KBM-7 (cell line): ENCODE results near the gene SGO2.
"Not testable (repeated sequence)": the region's sequence is repeated elsewhere in the genome, so short reads cannot be mapped to it uniquely, and the experiment has no call there.

Experiments used
- DNase-seq: peaks from one replicate; pipeline ENCODE4 v3.0.0-alpha.2; 2015
- in situ Hi-C: fragments of 300-500 bp; cut with MboI; formaldehyde crosslinking; loops from 2 replicates; pipeline ENCODE4 v1.14.3; 2020; ENCODE audit warnings: low sequenced_read_pairs, low pct_unique_long_range_greater_than_20kb, mixed read lengths

SGO2 gene

DNA sequence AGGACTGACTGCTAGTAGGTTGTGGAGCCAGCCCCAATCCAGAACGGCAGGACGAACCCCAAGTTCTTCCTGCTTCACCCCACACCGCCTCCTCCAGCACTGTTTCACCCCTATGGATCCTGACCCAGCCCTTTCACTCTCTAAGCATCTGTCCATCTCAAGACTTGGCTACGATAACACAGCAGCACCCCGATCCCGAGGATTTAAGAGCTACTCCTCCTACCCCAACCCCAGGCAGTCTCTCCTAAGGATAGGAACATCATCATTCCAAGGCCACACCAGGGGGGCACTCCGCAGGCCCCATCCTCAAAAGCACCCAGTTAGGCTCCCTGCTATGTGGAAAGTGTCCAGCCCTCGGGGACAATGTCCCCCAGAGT, 16.8 kb upstream of the SGO2 start:
- in situ Hi-C loops: no loop called here
- no peak for DNase-seq

DNA sequence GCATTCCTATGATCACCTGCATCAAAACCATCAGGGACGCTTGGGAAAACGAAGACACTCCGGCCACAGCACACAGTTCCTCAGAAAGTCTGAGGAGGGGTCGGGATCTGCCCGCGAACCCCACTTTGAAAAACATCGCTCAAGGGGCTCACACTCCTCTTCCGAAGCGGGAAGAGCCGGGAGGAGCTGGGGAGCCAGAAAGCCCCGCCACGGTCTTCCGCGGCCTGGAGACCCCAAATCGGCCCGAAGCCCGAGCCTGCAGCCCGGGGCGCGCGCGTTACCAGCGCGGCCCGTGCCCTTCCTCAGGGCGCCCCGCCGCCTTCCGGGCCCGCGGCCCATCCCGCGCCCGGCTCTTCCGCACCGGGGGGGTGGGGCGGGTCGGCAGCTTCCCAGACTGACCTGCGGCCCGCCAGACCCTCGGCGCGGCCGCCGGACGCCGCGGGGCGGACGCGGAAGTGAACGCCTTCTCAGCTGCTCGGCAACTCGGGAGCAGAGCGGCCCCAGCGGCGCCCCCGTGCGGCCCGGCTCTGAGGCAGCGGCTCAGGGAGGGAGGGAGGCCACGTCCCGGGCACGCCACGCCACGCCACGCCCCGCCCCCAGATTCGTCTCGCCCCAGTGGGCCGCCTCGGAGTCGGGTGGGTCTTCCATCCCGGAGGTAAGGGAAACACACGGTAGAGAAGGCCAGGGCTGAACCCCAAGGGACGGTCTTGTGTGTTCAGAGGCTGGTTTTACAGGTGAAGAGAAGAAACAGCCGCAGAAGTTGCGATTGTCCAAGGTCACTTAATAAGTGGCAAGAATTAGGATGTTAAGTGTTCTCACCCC, 16.2 kb upstream of the SGO2 start, which contains the start of gene KCTD18:
KCTD18 (minus strand) TSS at position 457 of the 822 bp plus-strand sequence. CDS start 3,052 bp downstream, outside the sequence.
- in situ Hi-C loops: no loop called here
- DNase-seq: peak; percentile 91

DNA sequence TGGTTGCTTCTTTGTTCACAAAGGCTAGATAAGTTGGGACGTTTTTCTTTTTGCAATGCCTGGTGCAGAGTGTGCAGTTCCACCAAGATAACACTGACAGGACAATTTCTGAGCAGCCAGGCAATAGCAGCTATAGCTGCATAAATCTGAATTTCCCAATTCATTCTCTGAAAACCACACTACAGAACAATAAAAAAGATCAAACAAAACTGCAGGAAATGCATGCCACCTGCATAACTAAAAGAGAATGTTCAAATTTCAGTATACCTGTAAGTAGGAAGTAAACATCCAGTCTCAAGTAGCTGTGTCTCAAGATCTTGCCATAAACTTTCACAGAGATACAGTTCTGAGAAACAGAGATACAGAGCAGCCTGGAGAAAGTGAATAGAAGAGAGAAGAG, 10.9 kb upstream of the SGO2 start:
- in situ Hi-C loops: no loop called here
- no peak for DNase-seq

DNA sequence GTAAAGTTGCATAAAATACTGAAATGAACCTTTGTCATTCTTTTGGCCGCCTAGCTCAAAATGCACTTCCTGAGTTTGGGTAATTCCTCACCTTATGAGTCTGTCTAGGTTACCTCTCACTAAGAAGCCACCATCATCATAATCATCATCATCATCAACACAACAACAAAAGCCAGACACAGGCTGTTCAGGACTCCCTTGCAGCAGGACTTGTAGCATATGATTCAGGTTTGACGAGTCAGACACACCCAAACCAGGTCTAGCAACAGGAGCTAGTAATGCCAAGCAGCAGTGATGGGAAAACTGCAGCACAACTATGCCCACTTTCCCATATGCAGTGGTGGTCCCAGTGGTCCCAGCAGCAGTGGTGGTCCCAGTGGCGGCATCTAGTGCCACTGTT, 2.8 kb upstream of the SGO2 start:
- DNase-seq: no peak
- in situ Hi-C loops: no loop called here

DNA sequence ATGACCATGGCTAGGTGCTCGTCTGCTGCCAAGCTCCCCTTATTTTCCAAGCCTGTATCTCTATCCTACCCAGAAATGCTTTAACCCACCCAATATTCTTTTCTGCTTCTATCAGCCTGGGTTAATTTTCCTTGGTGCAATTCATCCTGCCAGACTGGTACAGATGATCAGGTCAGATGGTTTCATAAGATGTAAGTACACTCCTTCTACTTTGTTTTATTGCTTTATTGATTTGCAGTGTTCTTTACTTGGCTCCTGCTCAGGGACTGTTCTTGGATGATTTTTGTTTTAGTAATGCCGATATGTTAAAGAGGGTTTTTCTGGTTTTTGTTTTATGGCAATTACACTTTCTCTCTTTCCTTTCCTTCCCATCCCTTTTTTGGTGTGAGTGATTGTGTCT, 2.4 kb upstream of the SGO2 start:
- in situ Hi-C loops: no loop called here
- no peak for DNase-seq

DNA sequence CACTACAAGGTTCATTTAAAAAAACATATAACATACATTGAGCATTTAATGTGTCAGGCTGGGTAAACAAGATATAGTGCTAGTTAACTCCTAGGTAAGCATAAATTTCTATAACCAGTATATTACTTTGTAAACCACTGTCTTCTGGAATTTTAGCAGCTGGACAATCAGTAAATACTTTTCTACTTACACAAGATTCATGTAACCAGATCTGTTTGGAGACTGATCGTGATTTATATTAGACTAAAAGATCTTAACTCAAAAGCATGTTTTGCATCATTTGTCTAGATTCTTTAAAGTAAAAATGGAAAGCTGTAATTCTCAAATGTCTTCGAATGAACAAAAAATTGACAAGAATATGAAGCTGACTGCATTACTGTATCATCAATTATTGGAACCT, 941 bp upstream of the SGO2 start:
- in situ Hi-C loops: no loop called here
- DNase-seq: no peak

DNA sequence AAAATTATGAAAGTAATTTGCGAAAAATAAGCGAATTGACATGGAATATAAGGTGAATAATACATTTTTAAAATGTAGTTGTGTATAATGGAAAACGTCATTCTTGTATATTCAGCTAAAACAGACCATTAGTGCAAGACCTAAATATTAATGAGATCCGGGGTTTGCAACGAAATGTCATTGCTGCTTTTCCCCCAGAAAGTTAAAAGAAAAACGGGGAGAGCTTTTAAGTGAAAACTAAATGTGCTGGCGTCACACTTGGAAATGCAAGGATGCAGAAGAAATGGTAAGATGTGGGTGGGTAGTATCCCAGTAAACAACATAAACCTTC, 491 bp upstream of the SGO2 start:
- no peak for DNase-seq

DNA sequence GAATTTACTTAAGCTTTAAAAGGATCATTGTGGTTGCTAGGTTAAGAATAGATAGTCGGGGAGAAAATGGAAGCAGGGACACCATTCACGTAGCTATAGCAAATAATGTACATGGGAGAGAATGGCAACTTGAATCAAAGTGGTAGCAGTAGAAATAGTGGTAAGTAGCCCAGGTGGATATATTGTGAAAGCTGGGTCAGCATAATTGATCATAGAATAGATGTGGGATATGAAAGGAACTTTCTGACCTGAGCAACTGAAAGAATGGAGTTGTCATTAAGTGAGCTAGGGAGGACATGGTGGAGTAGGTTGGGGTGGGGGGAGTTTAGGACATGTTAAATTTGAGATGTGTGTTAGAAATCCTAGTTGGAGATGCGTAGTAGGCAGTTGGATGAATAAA, 2.2 kb downstream of the SGO2 start:
- in situ Hi-C loops: no loop called here
- DNase-seq: no peak

More for the DNA sequence above, 491 bp upstream of the SGO2 start:
- in situ Hi-C loops: no loop called here

DNA sequence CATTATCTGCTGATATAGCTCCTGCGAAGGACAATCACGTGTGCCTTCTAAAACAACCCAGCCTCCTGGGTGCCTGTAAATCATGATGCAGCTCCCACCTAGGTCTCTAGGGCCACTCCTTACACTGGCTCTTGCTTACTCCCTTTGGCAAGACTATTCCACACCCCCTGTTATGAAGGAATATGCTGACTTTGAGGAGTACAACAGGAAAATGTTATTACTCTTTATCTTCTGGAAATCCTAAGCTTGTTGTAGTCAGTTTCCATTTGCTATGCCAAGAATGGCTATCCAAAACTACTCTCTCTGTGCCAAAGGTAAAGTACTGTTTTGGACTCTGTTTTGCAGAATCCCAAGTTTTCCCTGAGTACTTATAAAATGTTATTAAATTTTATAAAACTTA, 7.7 kb downstream of the SGO2 start:
- DNase-seq: no peak
- in situ Hi-C loops: no loop called here

DNA sequence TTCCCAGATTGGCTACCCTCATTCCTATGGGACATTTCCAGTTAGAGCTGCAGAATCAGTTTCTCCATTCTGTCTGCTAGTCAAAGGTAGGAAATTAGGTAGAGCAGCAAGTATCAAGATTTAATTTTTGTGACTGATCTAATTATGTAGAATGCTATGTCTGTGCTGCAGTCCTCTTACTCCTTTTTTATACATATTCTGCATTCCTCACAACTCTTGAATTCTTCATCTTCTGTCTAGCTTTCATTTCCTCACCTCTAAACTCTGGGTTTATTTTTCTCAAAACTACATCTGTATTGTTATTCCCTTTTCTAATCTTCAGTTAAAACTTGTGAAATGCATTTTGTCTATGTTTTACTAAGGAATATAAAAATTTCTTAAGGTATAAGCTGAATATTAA, 8.6 kb downstream of the SGO2 start:
- DNase-seq: no peak
- in situ Hi-C loops: no loop called here

DNA sequence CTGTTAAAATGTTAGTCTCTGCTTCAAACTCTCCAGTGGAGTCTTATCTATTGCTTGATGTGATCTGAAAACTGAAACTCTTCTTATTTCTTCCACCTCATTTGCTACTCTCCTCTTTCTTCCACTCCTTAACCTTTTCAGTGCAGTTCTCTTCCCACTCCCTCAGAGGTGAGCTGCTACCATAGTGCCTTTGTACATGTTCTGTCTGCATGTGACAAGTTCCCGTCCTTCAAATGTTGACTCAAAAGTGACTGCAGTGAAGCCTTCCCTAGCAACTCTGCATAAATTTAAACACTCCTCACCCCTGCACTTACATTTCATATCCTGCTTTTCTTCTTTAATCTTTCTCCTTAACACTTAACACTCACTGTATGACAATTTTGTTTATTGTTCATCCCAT, 12.1 kb downstream of the SGO2 start:
- in situ Hi-C loops: no loop called here
- no peak for DNase-seq

DNA sequence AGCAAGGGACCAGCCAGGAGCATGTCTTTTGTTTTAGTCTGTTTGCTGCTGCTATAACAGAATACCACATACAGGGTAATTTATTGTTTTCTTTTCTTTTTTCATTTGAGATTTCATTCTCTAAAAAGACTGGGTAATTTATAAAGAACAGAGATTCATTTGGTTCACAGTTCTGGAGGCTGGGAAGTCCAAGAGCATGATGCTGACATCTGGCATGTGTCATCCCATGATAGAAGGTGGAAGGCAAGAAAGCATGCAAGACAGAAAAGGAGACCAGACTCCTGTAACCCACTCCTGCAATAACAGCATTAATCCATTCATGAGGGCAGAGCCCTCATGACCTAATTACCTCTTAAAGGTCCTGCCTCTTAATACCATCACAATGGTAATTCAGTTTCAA, 14.8 kb downstream of the SGO2 start:
- in situ Hi-C loops: no loop called here
- DNase-seq: no peak

DNA sequence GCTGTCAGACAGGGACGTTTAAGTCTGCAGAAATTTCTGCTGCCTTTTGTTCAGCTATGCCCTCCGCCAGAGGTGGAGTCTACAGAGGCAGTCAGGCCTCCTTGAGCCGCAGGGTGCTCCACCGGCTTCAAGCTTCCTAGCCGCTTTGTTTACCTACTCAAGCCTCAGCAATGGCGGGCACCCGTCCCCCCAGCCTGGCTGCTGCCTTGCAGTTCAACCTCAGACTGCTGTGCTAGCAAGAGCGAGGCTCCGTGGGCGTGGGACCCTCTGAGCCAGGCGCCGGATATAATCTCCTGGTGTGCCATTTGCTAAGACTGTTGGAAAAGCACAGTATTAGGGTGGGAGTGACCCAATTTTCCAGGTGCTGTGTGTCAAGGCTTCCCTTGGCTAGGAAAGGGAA, 40.6 kb downstream of the SGO2 start:
- DNase-seq, in situ Hi-C loops: not testable (repeated sequence)

DNA sequence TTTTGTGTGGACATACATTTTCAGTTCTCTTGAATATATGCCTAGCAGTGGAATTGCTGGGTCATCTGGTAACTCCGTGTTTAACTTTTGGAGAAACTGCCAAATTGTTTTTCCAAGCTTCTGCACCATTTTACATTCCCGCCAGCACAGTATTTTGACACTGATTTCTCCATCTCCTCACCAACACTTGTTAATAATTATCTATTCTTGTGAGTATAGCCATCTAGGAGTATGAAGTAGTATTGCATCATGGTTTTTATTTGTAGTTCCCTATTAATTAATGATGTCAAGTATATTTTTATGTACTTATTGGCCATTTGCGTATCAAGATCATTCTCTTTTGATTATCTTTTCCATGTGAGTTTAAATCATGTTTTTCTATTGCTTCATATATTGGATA, 41.9 kb downstream of the SGO2 start:
- in situ Hi-C loops: no loop called here
- DNase-seq: no peak

DNA sequence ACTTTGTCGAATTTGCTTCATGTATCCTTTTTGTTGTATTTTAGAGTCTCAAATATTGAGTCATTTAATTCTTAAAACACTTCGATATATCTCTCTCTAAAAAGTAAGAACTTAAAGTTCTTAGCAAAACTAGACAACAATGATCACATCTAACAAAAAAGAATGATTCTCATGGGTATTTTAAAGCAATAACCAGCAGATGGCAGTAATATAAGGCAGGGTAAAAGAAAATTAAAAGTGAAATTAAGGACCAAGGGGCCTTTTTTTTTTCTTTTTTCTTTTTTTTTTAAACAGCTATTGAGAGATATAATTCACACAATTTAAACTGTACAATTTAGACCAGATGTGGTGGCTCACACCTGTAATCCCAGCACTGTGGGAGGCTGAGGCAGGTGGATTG, 50.0 kb downstream of the SGO2 start:
- peak; percentile 38 for DNase-seq
- in situ Hi-C loops: no loop called here

DNA sequence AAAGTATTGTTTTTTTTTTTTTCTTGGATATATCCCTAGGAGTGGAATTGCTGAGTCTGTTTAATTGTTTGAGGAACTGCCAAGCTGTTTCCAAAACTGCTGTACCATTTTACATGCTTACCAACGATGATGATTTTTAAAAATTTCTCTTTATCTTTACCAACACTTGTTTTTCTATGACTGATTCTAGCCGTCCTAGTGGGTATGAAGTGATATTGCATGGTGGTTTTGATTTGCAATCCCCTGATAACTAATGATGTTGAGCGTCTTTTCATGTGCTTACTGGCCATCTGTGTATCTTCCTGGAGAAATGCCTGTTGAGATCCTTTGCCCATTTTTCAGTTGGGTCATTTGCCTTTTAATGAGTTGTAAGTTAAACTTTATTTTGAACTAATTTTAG, 51.0 kb downstream of the SGO2 start:
- no peak for DNase-seq
- in situ Hi-C loops: no loop called here

DNA sequence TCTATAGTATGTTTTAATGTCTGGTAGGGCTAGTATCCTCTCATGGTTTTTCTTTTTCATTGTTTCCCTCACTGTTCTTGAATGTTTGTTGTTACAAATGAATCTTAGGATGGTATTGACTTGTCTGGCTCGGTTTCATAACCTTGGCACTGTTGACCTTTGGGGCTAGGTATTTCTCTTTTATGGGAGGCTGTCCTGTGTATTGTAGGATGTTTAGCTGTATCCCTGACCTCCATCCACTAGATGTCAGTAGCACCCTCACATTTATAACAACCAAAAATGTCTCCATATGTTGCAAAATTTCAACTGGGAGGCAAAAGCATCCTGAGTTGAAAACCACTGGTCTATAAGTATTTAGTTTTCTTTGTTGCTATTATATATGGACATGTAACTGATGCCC, 52.8 kb downstream of the SGO2 start:
- in situ Hi-C loops: no loop called here
- peak; percentile 51 for DNase-seq

DNA sequence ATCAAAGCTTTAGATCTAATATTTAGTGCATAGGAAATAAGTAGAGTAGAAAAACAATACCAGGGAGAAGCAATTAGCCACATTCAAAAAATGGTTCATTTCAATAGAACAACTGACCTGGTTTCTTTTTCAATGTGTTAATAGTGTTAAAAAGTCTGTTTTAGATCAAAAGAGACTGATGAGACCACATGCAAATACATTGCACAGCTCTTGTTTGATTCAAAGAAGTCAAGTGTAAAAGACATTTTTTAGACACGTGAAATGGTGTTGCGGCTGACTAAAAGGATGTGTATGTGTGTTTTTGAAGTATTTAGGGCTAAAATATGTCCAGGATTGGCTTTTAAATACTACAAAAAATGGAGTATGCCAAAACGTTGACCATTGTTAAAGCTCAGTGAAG, 58.6 kb downstream of the SGO2 start:
- no peak for DNase-seq
- in situ Hi-C loops: no loop called here

DNA sequence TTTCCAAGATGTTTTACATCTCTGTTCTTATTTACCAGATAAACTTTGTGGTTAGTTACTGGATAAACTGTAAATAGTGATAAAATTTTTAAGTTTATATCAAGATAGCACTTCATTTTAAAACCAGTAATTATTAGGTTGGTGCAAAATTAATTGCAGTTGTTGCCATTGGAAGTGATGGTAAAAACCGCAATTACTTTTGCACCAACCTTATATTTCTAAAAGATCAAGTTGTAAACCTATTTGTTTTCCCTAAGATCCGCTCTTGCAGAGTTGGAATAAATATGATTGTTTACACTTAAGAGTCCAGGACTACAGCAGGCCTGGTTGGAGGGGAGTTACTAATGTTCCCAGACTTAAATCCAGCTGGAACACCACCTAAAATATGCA, 59.3 kb downstream of the SGO2 start:
- in situ Hi-C loops: no loop called here
- no peak for DNase-seq

DNA sequence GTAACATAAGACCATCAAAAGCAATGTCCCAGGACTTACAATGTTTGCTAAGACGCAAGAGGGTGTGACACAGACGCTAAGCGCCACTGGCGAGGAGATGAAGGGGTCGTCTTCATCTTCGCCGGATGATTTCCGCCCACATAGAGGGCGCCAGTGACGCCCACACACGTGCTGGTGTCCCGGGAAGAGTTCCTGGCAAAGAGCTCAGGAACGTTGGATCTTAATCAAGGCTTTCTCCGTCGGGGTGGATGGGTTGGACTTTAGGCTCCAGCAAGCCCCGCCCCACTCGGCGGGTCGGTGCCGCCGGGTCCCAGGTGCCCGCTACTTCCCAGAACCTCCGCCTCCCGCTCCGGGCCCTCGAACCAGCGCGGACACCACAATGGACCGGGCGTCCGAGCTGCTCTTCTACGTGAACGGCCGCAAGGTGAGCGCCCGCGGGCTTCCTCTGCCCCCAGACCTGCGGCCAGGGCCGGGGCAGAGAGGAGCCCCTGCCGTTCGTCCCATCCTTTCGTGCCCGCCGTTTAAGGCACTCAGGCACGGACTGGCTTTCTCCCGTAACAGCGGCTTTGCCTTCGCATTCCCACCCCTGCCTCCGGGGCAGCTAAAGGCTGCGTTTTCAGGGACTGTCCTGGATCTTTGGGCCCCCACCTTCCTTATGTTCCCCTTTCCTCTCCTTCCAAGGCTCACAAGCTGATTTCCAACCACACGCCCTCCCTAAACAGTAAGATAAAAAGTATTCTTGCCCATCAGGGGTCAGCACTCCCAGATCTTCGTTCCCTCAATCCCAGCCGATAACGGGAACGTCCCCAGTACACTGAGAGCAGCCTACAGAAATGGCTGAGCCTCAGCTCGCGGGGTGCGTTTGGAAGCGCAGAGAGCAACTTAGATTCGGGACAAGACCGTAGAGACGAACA, 60.0 kb downstream of the SGO2 start, which contains the start of gene AOX1:
AOX1 (plus strand) TSS at position 285 of the 914 bp plus-strand sequence; CDS start at position 380, 95 bp downstream.
- in situ Hi-C loops: no loop called here
- DNase-seq: no peak

DNA sequence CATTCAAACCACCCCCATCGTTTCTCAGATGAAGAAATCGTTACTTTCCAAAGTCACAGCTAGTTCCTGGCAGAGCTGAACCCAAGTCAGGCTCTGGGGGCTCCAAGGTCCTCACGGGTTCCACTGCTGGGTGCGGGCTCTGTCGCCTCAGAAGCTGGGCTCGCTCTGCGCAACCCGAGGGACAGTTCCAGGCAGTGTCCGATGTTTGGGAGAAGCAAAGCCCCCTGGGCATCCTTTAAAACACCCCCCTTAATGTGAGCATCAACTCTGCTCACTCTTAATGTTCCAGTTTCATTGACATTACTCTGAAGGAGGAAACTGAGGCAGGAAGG, 60.6 kb downstream of the SGO2 start:
- in situ Hi-C loops: no loop called here
- no peak for DNase-seq
